PC-3 (cell line): ENCODE measurements around the gene SLC9B2. TPM values are rescaled to one million over a fixed set of nuclear protein-coding genes. Genes with fewer than 3 reads are reported as not detected.

Experiments
- ATAC-seq: fragments of 200-7000 bp; cut with Tn5 transposase; 2 replicates; pipeline ENCODE4 v1.9.1; 2020; ENCODE audit warnings: mild to moderate bottlenecking, moderate library complexity
- Bru-seq: library from RNA; stranded (reverse); fragments of 400-500 nt; gene quantifications from one replicate; lab custom pipeline; 2021; lab: Mats Ljungman, UMichigan
- BruChase-seq, 2 experiments: library from RNA; stranded (reverse); fragments of 400-500 nt; gene quantifications; one replicate each; lab custom pipeline; 2021; lab: Mats Ljungman, UMichigan
- BruUV-seq: library from RNA; stranded (reverse); fragments of 400-500 nt; replicated peaks from 2 replicates; lab custom pipeline; 2021; lab: Mats Ljungman, UMichigan
- CTCF ChIA-PET: fragments of 300-600 bp; sonication (Branson Sonifier 250); formaldehyde crosslinking; loops from one replicate; lab custom pipeline; 2022; ENCODE audit warnings: antibody characterized with exemption; lab: Charles Lee
- POLR2A ChIA-PET: fragments of 300-600 bp; sonication (Branson Sonifier 250); formaldehyde crosslinking; loops from one replicate; lab custom pipeline; 2022; ENCODE audit warnings: antibody characterized with exemption; ENCODE audit not compliant: unreplicated experiment; lab: Charles Lee
- DNase-seq: peaks from one replicate; pipeline ENCODE4 v3.0.0-alpha.2; 2015
- H2AFZ ChIP-seq: fragments of 300-600 bp; sonication (generic); 2 replicates; pipeline ENCODE4 v1.6.0; 2016; ENCODE audit warnings: antibody characterized with exemption, low read length
- H3F3A ChIP-seq: fragments of 300-600 bp; sonication (generic); one replicate; pipeline ENCODE4 v1.6.0; 2017; ENCODE audit warnings: antibody characterized with exemption, low read length, control low read depth, mild to moderate bottlenecking; ENCODE audit not compliant: unreplicated experiment
- H3K27ac ChIP-seq: fragments of 300-600 bp; sonication (generic); 2 replicates; pipeline ENCODE4 v1.5.1; 2016; ENCODE audit warnings: mild to moderate bottlenecking, low read length
- H3K27me3 ChIP-seq: fragments of 300-600 bp; sonication (generic); 2 replicates; pipeline ENCODE4 v1.6.1; 2016; ENCODE audit warnings: low read length, mixed read lengths
- H3K36me3 ChIP-seq: fragments of 300-600 bp; sonication (generic); 2 replicates; pipeline ENCODE4 v1.6.1; 2016; ENCODE audit warnings: low read depth, mixed run types, low read length, mixed read lengths
- H3K4me1 ChIP-seq: fragments of 300-600 bp; sonication (generic); 2 replicates; pipeline ENCODE4 v1.5.1; 2016; ENCODE audit warnings: low read length; ENCODE audit not compliant: insufficient read depth
- H3K4me2 ChIP-seq: fragments of 300-600 bp; sonication (generic); 2 replicates; pipeline ENCODE4 v1.6.0; 2016; ENCODE audit warnings: low read length
- H3K4me3 ChIP-seq: fragments of 300-600 bp; sonication (generic); 2 replicates; pipeline ENCODE4 v1.5.1; 2016; ENCODE audit warnings: mild to moderate bottlenecking, low read length, mixed read lengths
- H3K79me2 ChIP-seq: fragments of 300-600 bp; sonication (generic); 2 replicates; pipeline ENCODE4 v1.6.1; 2017; ENCODE audit warnings: low read length, mixed read lengths
- H3K9ac ChIP-seq: fragments of 300-600 bp; sonication (generic); 2 replicates; pipeline ENCODE4 v1.6.0; 2016; ENCODE audit warnings: mild to moderate bottlenecking, low read length
- H3K9me2 ChIP-seq: fragments of 300-600 bp; sonication (generic); replicated peaks from 2 replicates; pipeline ENCODE4 v1.6.1; 2016; ENCODE audit warnings: mixed run types, low read length, mixed read lengths
- H3K9me3 ChIP-seq: fragments of 300-600 bp; sonication (generic); 2 replicates; pipeline ENCODE4 v1.6.1; 2016; ENCODE audit warnings: low read length, mixed read lengths
- H4K20me1 ChIP-seq: fragments of 300-600 bp; sonication (generic); 2 replicates; pipeline ENCODE4 v1.6.1; 2016; ENCODE audit warnings: low read length, mixed read lengths
- CTCF ChIP-seq: fragments of 300-600 bp; sonication (generic); conservative IDR thresholded peaks from 2 replicates; pipeline ENCODE4 v1.5.1; 2017; ENCODE audit warnings: antibody characterized with exemption, low read depth, mild to moderate bottlenecking, low read length
- EZH2 ChIP-seq: fragments of 300-600 bp; sonication (generic); IDR thresholded peaks from one replicate; pipeline ENCODE4 v1.6.1; 2017; ENCODE audit warnings: antibody characterized with exemption, mild to moderate bottlenecking, low read length; ENCODE audit not compliant: unreplicated experiment
- EZH2phosphoT487 ChIP-seq: fragments of 300-600 bp; sonication (generic); IDR thresholded peaks from 2 replicates; pipeline ENCODE4 v1.6.1; 2018; ENCODE audit warnings: mild to moderate bottlenecking, antibody characterized with exemption, low read length, borderline replicate concordance
- intact Hi-C: fragments of 100-400 bp; cut with micrococcal nuclease; formaldehyde crosslinking; loops from 2 replicates; pipeline ENCODE4 v1.9.0; 2023
- long read RNA-seq: library from polyadenylated mRNA; unstranded; transcript quantifications from one replicate; pipeline ENCODE4 v2.0.0, GENCODE V29; 2021; ENCODE audit not compliant: unreplicated experiment
- total RNA-seq: library from RNA; depleted of rRNA; stranded (reverse); fragments of >200 nt; gene quantifications from 2 replicates; pipeline ENCODE4 v1.2.3, GENCODE V29; 2014; rRNA removed

The SLC9B2 gene
- total RNA-seq (5.5 and 13.6 TPM in 2 replicates), Bru-seq, nascent RNA (percentile 53 among the genes with signal in this experiment), BruChase-seq, experiment 1, labeled RNA remaining after a 6-hour chase (percentile 47 among the genes with signal in this experiment), BruChase-seq, experiment 2, labeled RNA remaining after a 2-hour chase (percentile 45 among the genes with signal in this experiment)
- long read RNA-seq, partial matches to known transcripts: 1 of 5 reads
- long read RNA-seq, other reads (novel, unspliced or antisense): 3 of 5 reads

GRCh38 chr4:103076747-103077347 lies at the start of gene SLC9B2:
Gene SLC9B2 (minus strand): TSS chr4:103076761. CDS start chr4:103067550, 9,211 bp downstream.
- Histone ChIP-seq H3K9me3 (no peaks in the 10 kb centered on the region), H3K9ac (peak within 1 kb of the TSS; percentile 95), H3K9me2 (no peaks in the 10 kb centered on the region), H3K79me2 (peaks cover 38% of the 10 kb centered on the region), H4K20me1 (no peaks in the 10 kb centered on the region), H3F3A (no peaks in the 10 kb centered on the region), H2AFZ (peak within 1 kb of the TSS; percentile 97), H3K4me3 (peak within 1 kb of the TSS; percentile 88), H3K4me2 (peak within 1 kb of the TSS; percentile 90), H3K27me3 (no peaks in the 10 kb centered on the region), H3K36me3 (no peaks in the 10 kb centered on the region; the same call in 1 of the 2 replicates), H3K4me1 (peaks cover 30% of the 10 kb centered on the region), H3K27ac (peak within 1 kb of the TSS; percentile 73)
- CTCF ChIA-PET: no interaction called here
- POLR2A ChIA-PET: interaction anchor here (0.6 kb wide), 1 partner anchor 251 kb away, joined by 3 read pairs; no protein-coding TSS in a partner anchor
- intact Hi-C loops: loop anchor here (2.0 kb wide), 1 partner anchor 58 kb away; the partner anchor contains the start of gene SLC9B1
- TF ChIP-seq CTCF: no peak
- TF ChIP-seq EZH2phosphoT487: no peak
- no peak for TF ChIP-seq EZH2
- peak; percentile 50 for DNase-seq
- peak; percentile 72 for ATAC-seq
- BruUV-seq: TSS peak; percentile 54

GRCh38 chr4:103126126-103126525 lies 49.6 kb upstream of the SLC9B2 start:
- no peak for TF ChIP-seq CTCF
- no peak for TF ChIP-seq EZH2phosphoT487
- no peak for TF ChIP-seq EZH2
- POLR2A ChIA-PET: no interaction called here
- no peak overlapping the region for H3K4me3 ChIP-seq
- H3K27me3 ChIP-seq: no peaks in the 10 kb centered on the region
- no peak overlapping the region for H2AFZ ChIP-seq
- no peak overlapping the region for H3K4me2 ChIP-seq
- no TSS peak for BruUV-seq
- H3K9me3 ChIP-seq: no peaks in the 10 kb centered on the region
- no peaks in the 10 kb centered on the region for H3K9me2 ChIP-seq
- no peak for ATAC-seq
- H3K79me2 ChIP-seq: no peaks in the 10 kb centered on the region
- H3K4me1 ChIP-seq: no peaks in the 10 kb centered on the region
- no peak overlapping the region for H3K9ac ChIP-seq
- no peaks in the 10 kb centered on the region for H4K20me1 ChIP-seq
- intact Hi-C loops: no loop called here
- no peaks in the 10 kb centered on the region for H3F3A ChIP-seq
- peaks cover 38% of the 10 kb centered on the region for H3K36me3 ChIP-seq
- DNase-seq: no peak
- CTCF ChIA-PET: no interaction called here
- no peak overlapping the region for H3K27ac ChIP-seq

GRCh38 chr4:103123114-103123513 lies 46.6 kb upstream of the SLC9B2 start:
- Histone ChIP-seq H3K4me3 (no peak overlapping the region), H3K27me3 (no peaks in the 10 kb centered on the region), H4K20me1 (no peaks in the 10 kb centered on the region), H3K27ac (no peak overlapping the region), H3K36me3 (peaks cover 15% of the 10 kb centered on the region), H3F3A (no peaks in the 10 kb centered on the region), H3K9me3 (no peaks in the 10 kb centered on the region), H3K9ac (no peak overlapping the region), H3K4me2 (no peak overlapping the region), H3K4me1 (no peaks in the 10 kb centered on the region), H3K9me2 (no peaks in the 10 kb centered on the region), H3K79me2 (no peaks in the 10 kb centered on the region), H2AFZ (no peak overlapping the region)
- ATAC-seq (no peak), DNase-seq (no peak)
- no TSS peak for BruUV-seq
- TF ChIP-seq EZH2phosphoT487: no peak
- TF ChIP-seq CTCF: no peak
- no peak for TF ChIP-seq EZH2
- POLR2A ChIA-PET: no interaction called here
- CTCF ChIA-PET: no interaction called here
- intact Hi-C loops: no loop called here
